Epithelial cell of alveolus of lung (primary cell): ENCODE data around the gene ATP6V0D1. TPM values are rescaled to one million over a fixed set of nuclear protein-coding genes. Genes with fewer than 3 reads are reported as not detected.

Experiments
- total RNA-seq: library from RNA; depleted of rRNA; stranded (reverse); fragments of >200 nt; gene quantifications from 2 replicates; pipeline ENCODE4 v1.2.1, GENCODE V29; 2015

The ATP6V0D1 gene
- 115 and 125 TPM in 2 replicates for total RNA-seq

GRCh38 chr16:67480833-67481560, at the start of gene ATP6V0D1:
TSS of gene ATP6V0D1 (minus strand) at chr16:67481157. CDS start at chr16:67481086, 71 bp downstream.

DNA sequence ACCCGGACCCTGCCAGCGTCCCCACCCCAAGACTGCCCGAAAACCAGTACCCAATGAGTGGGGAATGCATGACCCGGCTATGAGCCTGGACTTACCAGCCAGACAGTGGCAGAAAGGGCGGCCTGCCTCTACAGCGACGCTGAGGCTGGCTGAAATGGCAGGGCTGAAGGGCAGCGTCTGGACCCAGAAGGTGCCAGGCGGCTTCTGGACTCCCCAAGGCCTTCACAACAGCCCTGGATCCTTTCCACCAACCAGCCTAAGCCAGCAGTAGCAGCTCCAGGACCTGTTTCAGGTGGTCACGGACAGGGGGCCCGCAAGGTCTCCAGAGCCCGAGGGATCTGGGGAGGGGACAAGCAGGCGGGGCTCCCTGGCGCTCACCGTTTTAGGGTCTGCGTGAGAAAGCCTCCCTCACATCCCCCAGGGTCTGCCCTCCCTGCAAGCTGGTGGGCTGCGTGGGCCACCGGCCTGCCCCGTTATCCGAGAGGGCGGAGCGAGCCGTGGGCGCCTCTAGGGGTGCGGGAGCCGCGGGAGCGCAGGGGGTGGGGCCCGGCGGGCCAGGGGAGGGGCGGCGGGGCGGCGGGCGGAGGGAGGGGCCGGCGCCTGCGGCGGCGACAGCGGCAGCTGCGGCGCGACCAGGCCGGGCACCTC, 47.4 kb upstream of the ATP6V0D1 start, which contains the start of gene RIPOR1:
TSS of gene RIPOR1 (plus strand) at position 608 of the 648 bp plus-strand sequence. CDS start 9,618 bp downstream, outside the sequence.

GRCh38 chr16:67483150-67483549, 2.2 kb upstream of the ATP6V0D1 start, which contains the start of gene AGRP:
TSS of gene AGRP (minus strand) at chr16:67483547. CDS start at chr16:67483398, 149 bp downstream.

DNA sequence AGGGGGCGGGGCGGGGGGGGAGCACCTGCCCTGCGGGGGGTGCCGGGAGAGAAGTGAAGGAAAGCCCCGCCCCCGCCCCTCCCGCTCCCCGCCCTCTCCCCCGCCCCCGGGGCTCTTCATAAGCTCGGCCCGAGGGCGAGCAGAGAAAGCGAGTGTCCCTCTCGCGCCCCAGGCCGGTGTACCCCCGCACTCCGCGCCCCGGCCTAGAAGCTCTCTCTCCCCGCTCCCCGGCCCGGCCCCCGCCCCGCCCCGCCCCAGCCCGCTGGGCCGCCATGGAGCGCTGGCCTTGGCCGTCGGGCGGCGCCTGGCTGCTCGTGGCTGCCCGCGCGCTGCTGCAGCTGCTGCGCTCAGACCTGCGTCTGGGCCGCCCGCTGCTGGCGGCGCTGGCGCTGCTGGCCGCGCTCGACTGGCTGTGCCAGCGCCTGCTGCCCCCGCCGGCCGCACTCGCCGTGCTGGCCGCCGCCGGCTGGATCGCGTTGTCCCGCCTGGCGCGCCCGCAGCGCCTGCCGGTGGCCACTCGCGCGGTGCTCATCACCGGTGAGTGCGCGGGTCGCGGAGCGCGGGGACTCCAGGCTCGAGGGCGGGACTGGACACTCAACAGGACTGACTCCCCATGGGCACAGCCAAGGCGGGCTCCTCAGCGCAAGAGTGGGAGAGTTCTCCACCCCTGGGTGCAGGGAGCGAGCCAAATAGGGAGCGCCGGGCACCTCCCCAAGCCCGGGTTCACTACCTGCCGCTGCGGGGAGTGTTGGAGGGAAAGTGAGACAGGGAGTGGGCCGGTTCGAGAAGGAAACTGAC, 49.8 kb downstream of the ATP6V0D1 start, which contains the start of gene HSD11B2:
TSS of gene HSD11B2 (plus strand) at position 145 of the 798 bp plus-strand sequence. CDS start at position 273, 128 bp downstream.

DNA sequence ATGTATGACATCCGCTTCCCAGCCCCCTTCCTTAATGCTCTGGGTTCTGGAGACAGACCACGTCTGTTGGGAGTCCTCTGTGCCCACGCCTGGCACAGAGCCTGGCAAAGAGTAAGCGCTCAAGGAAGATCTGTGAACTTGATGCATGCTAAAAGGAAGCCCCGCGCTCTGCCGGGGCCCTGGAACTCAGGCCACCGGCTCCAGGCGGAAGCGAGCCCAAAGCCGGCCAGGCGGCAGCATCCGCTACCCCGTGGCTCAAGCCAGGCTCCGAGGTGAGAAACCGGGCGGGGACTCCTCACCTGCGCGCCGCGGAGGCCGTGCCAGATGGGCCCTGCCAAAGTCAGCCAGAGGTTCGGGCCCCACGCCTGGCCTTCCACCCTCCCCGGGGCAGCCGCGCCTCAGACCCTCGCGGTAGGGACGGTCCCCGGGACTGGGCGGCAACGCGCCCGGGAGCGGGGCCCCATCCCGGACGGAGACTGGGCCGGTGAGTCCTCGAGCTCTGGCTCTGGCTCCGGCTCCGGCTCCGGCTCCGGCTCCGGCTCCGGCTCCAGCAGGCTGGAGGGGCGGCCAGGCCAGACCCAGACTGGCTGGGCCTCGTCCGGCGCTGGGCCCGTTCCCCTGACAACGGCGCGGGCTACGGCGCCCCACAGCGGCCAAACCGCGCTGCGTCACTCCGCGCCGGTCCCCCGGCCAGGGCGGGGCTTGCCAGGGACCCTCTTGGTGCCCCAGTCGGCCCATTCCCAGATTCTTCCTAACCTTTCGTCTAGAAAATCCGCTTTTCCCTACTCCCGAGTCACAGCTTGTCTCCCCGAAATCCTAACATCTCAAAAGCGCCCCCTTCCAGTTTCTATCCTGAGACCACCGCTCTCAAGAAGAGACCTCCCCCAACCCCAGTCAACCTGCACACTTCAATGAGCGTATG, 64.8 kb downstream of the ATP6V0D1 start, which contains the start of gene ZDHHC1:
TSS of gene ZDHHC1 (minus strand) at position 606 of the 922 bp plus-strand sequence. CDS start 8,702 bp downstream, outside the sequence.

DNA sequence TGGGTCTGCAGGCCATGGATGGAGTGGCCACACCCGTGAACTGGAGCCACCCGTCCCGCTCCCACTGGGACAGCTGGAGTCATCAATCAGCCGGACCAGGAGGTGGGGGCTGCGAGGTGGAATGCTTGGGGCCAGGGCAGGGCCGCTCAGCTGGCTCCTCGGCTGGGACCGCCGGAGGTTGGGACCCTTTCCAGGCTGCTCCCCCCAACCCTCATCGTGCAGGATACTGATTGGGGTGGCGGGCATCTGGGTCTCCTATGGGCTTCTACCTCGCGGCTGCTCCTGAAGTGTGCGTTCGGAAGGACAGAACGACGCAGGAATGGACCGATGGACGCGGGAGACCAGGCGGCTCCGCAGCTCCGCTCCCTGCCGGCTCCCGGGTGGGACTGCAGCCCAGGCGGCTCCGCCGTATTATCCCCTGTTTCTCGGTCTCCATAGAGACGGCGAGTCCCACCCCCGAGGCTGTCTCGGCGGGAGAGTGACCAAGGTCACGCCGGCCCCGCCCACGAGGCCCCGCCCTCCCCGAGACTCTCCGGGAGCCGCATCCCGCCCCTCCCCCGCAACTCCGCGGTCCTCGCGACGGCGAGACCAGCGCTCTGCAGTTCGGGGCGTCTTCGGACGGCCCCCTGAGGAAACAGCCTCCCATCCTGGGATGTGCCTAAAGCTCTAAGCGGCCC, 87.7 kb downstream of the ATP6V0D1 start, which contains the start of gene TPPP3:
TSS of gene TPPP3 (minus strand) at position 388 of the 677 bp plus-strand sequence. CDS start 2,387 bp downstream, outside the sequence.

Other genes with a start within 250 kb of the ATP6V0D1 start
- gene FHOD1, start 233.7 kb downstream of the ATP6V0D1 start, total RNA-seq, result 27.3 and 30.1 TPM in 2 replicates
- gene SLC9A5, start 232.2 kb downstream of the ATP6V0D1 start, total RNA-seq, result 0.65 and 3.0 TPM in 2 replicates
- 14.4 and 23.2 TPM in 2 replicates for gene PLEKHG4, start 201.6 kb downstream of the ATP6V0D1 start, total RNA-seq
- 0.24 TPM in 1 of 2 replicates, not detected in the other for gene KCTD19, start 154.4 kb downstream of the ATP6V0D1 start, total RNA-seq
- gene LRRC36, start 154.3 kb downstream of the ATP6V0D1 start, total RNA-seq, result 0.13 TPM in 1 of 2 replicates, not detected in the other
- gene TPPP3, start 87.7 kb downstream of the ATP6V0D1 start, total RNA-seq, result 0.91 and 4.2 TPM in 2 replicates
- 3.5 and 9.7 TPM in 2 replicates for gene ZDHHC1, start 64.7 kb downstream of the ATP6V0D1 start, total RNA-seq
- 2.7 TPM in 1 of 2 replicates, not detected in the other for gene HSD11B2, start 50.0 kb downstream of the ATP6V0D1 start, total RNA-seq
- gene AGRP, start 2.4 kb upstream of the ATP6V0D1 start, total RNA-seq, result not detected in 2 replicates
- 23.4 and 28.3 TPM in 2 replicates for gene RIPOR1, start 47.7 kb upstream of the ATP6V0D1 start, total RNA-seq
- gene CTCF, start 81.4 kb upstream of the ATP6V0D1 start, total RNA-seq, result 21.7 and 36.6 TPM in 2 replicates
- gene CARMIL2, start 164.0 kb upstream of the ATP6V0D1 start, total RNA-seq, result 0.91 and 2.4 TPM in 2 replicates
- 27.3 and 27.9 TPM in 2 replicates for gene ACD, start 179.1 kb upstream of the ATP6V0D1 start, total RNA-seq
- 0.16 and 1.7 TPM in 2 replicates for gene PARD6A, start 179.8 kb upstream of the ATP6V0D1 start, total RNA-seq
- gene ENKD1, start 185.6 kb upstream of the ATP6V0D1 start, total RNA-seq, result 12.8 and 26.7 TPM in 2 replicates
- 2.3 and 11.7 TPM in 2 replicates for gene C16orf86, start 185.7 kb upstream of the ATP6V0D1 start, total RNA-seq
- 9.3 and 12.3 TPM in 2 replicates for gene GFOD2, start 238.2 kb upstream of the ATP6V0D1 start, total RNA-seq